ENCODE measurements around the gene STUB1. TPM values are rescaled to one million over a fixed set of nuclear protein-coding genes. Genes with fewer than 3 reads are reported as not detected.
A peak's percentile ranks its signal among the peaks of the same experiment; 100 is the strongest.

The STUB1 gene
- total and polyA plus RNA-seq, 10 of the 15 experiments (the other 5 are each of a cell fraction or from before 2014, with no cell fraction given): 4.2 to 136 (median 67.1) TPM

- TF ChIP-seq MXI1 (IDR thresholded peaks at IDR 0.05; ENCODE audit: low read depth, low read length): peak; percentile 78; the same call in 1 of the 2 replicates
- 0 out of 2 replicates have a peak, but pooled peaks have one; percentile 84 for TF ChIP-seq HDGF (IDR thresholded peaks at IDR 0.05)
- TF ChIP-seq RCOR1 (conservative IDR thresholded peaks at IDR 0.05; ENCODE audit: low read depth, low read length): no peak
- peak; percentile 48 for TF ChIP-seq MYC (IDR thresholded peaks at IDR 0.05; ENCODE audit: insufficient read depth, insufficient read length, insufficient replicate concordance, low read length, severe bottlenecking)
- peak; percentile 12; the same call in 1 of the 2 replicates for TF ChIP-seq USF2 (IDR thresholded peaks at IDR 0.05; ENCODE audit: borderline replicate concordance, low read depth, low read length)
- TF ChIP-seq NBN (IDR thresholded peaks at IDR 0.05): 0 out of 2 replicates have a peak, but pooled peaks have one; percentile 54
- TF ChIP-seq ATF7 (IDR thresholded peaks at IDR 0.05; ENCODE audit: low read depth): no peak
- TF ChIP-seq BHLHE40 (IDR thresholded peaks at IDR 0.05; ENCODE audit: borderline replicate concordance in 1 of 2, low read depth in 2 of 2, low read length in 1 of 2): peak in 1 of 2 experiments; percentile 71; a peak in 2 of 4 replicates
- TF ChIP-seq ESRRA (IDR thresholded peaks at IDR 0.05; ENCODE audit: low read length): no peak
- peak; percentile 98 for TF ChIP-seq ZNF687 (IDR thresholded peaks at IDR 0.05)
- peak; percentile 51; the same call in 1 of the 2 replicates for TF ChIP-seq MLLT1 (IDR thresholded peaks at IDR 0.05)
These were observed 15.3 kb downstream of the STUB1 start (continued) for GRCh38 chr16:695355-696089.
